Muscle of leg (tissue), 11 donors: Measurements from ENCODE around the gene C14orf39. TPM values are rescaled to one million over a fixed set of nuclear protein-coding genes. Genes with fewer than 3 reads are reported as not detected.

Experiments used
- DNase-seq: peaks from one replicate; pipeline ENCODE4 v3.0.0; 2013
- H3K27ac ChIP-seq: one replicate; pipeline ENCODE4 v1.5.1; 2013; ENCODE audit warnings: mild to moderate bottlenecking, low read length, control low read depth
- H3K27me3 ChIP-seq: one replicate; pipeline ENCODE4 v1.6.1; 2013; ENCODE audit warnings: low read length; ENCODE audit not compliant: control insufficient read depth, insufficient read depth
- H3K36me3 ChIP-seq: one replicate; pipeline ENCODE4 v1.6.1; 2013; ENCODE audit warnings: low read length; ENCODE audit not compliant: control insufficient read depth, insufficient read depth
- H3K4me1 ChIP-seq: one replicate; pipeline ENCODE4 v1.6.1; 2013; ENCODE audit warnings: low read length; ENCODE audit not compliant: control insufficient read depth, insufficient read depth
- H3K4me3 ChIP-seq: one replicate; pipeline ENCODE4 v1.5.1; 2013; ENCODE audit warnings: low read length, control low read depth
- H3K9me3 ChIP-seq: replicated peaks from 2 replicates; pipeline ENCODE4 v1.6.1; 2013; ENCODE audit warnings: low read depth, low read length; ENCODE audit not compliant: control insufficient read depth
- WGBS: methylation state at CpG from one replicate; pipeline ENCODE4 v1.1.5; 2013; ENCODE audit warnings: missing lambda C conversion rate; ENCODE audit not compliant: insufficient coverage; 5-methylcytosine and 5-hydroxymethylcytosine counted together
- polyA plus RNA-seq, 8 donors: library from polyadenylated mRNA; unstranded; fragments of 120-200 nt; gene quantifications; one replicate each; pipeline versions ENCODE4 v1.2.1 to v1.2.3, GENCODE V29; 2013; ENCODE audit warnings: inconsistent platforms in 1 of 8, low replicate concordance in 1 of 8; ENCODE audit not compliant: insufficient read length in 8 of 8, insufficient read depth in 1 of 8
- total RNA-seq: library from RNA; stranded (reverse); fragments of 120-200 nt; gene quantifications from one replicate; pipeline ENCODE4 v1.2.4, GENCODE V29; 2013

The C14orf39 gene
- total and polyA plus RNA-seq, 9 donors: 0.70 to 2.7 (median 2.3) TPM

- Histone ChIP-seq H3K27ac (no peak overlapping the region), H3K27me3 (peaks cover 91% of the 10 kb centered on the region), H3K9me3 (no peaks in the 10 kb centered on the region), H3K4me1 (peaks cover 46% of the 10 kb centered on the region), H3K36me3 (no peaks in the 10 kb centered on the region), H3K4me3 (no peak overlapping the region)
- whole genome bisulfite sequencing: 20% methylated on average over 35 of the region's 35 CpGs
- DNase-seq: peak; percentile 4
Measured at GRCh38 chr14:60510254-60510950, 24.5 kb upstream of the C14orf39 start.

DNA sequence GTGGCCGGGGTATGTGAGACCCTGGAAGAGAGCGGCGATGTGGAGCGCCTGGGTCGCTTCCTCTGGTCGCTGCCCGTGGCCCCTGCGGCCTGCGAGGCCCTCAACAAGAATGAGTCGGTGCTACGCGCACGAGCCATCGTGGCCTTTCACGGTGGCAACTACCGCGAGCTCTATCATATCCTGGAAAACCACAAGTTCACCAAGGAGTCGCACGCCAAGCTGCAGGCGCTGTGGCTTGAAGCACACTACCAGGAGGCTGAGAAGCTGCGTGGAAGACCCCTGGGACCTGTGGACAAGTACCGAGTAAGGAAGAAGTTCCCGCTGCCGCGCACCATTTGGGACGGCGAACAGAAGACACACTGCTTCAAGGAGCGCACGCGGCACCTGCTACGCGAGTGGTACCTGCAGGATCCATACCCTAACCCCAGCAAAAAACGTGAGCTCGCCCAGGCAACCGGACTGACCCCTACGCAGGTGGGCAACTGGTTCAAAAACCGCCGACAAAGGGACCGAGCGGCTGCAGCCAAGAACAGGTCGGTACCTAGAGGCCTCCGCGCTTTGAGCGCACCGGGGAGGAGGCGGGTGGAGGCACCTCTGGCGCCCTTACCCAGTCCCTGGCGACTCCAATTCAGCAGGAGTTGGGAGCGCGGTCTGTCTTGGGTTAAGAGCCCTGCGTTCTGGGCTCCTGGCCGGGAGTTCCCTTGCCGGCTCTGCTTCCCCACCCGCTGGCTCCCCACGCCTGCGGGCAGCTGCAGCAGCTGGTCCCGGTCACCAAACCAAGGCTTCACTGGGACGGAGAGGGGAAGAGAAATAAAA, 23.8 kb upstream of the C14orf39 start:
- no peak overlapping the region for H3K4me3 ChIP-seq
- WGBS: 8% methylated on average over 53 of the region's 58 CpGs
- H3K27ac ChIP-seq: no peak overlapping the region
- no peaks in the 10 kb centered on the region for H3K36me3 ChIP-seq
- H3K9me3 ChIP-seq: no peaks in the 10 kb centered on the region
- peaks cover 40% of the 10 kb centered on the region for H3K4me1 ChIP-seq
- peaks cover 85% of the 10 kb centered on the region for H3K27me3 ChIP-seq
- DNase-seq: peak; percentile 11

- peaks cover 35% of the 10 kb centered on the region for H3K4me1 ChIP-seq
- H3K4me3 ChIP-seq: peak within 1 kb of the TSS; percentile 14
- peaks cover 79% of the 10 kb centered on the region for H3K27me3 ChIP-seq
- 2% methylated on average over 47 of the region's 55 CpGs for WGBS
- H3K9me3 ChIP-seq: no peaks in the 10 kb centered on the region
- H3K36me3 ChIP-seq: no peaks in the 10 kb centered on the region
- no peak within 1 kb of the TSS for H3K27ac ChIP-seq
- peak; percentile 37 for DNase-seq
Measured at GRCh38 chr14:60508707-60509437, 23.0 kb upstream of the C14orf39 start, which contains the start of gene SIX6. TSS of gene SIX6 (plus strand) at chr14:60509146. CDS start at chr14:60509399, 253 bp downstream.

- no peak overlapping the region for H3K27ac ChIP-seq
- H3K4me1 ChIP-seq: peaks cover 35% of the 10 kb centered on the region
- DNase-seq: no peak
- no peaks in the 10 kb centered on the region for H3K9me3 ChIP-seq
- H3K4me3 ChIP-seq: no peak overlapping the region
- WGBS: no CpG with 5 or more reads among the region's 5 CpGs
- peaks cover 79% of the 10 kb centered on the region for H3K27me3 ChIP-seq
- no peaks in the 10 kb centered on the region for H3K36me3 ChIP-seq
Measured at GRCh38 chr14:60508363-60508706, 22.5 kb upstream of the C14orf39 start.

- DNase-seq: peak; percentile 14
- H3K27ac ChIP-seq: no peak overlapping the region
- no peaks in the 10 kb centered on the region for H3K36me3 ChIP-seq
- 8% methylated on average over 27 of the region's 48 CpGs for WGBS
- no peak overlapping the region for H3K4me3 ChIP-seq
- peaks cover 76% of the 10 kb centered on the region for H3K27me3 ChIP-seq
- peaks cover 35% of the 10 kb centered on the region for H3K4me1 ChIP-seq
- H3K9me3 ChIP-seq: no peaks in the 10 kb centered on the region
Measured at GRCh38 chr14:60506985-60507829, 21.3 kb upstream of the C14orf39 start.

- Histone ChIP-seq H3K4me1 (peaks cover 35% of the 10 kb centered on the region), H3K27ac (no peak overlapping the region), H3K36me3 (no peaks in the 10 kb centered on the region), H3K9me3 (no peaks in the 10 kb centered on the region), H3K4me3 (no peak overlapping the region), H3K27me3 (peaks cover 69% of the 10 kb centered on the region)
- 11% methylated on average over 11 of the region's 17 CpGs for WGBS
- DNase-seq: no peak
Measured at GRCh38 chr14:60506462-60506984, 20.7 kb upstream of the C14orf39 start.

GRCh38 chr14:60506010-60506409, 20.1 kb upstream of the C14orf39 start:
- H3K9me3 ChIP-seq: no peaks in the 10 kb centered on the region
- H3K27me3 ChIP-seq: peaks cover 68% of the 10 kb centered on the region
- WGBS: 8% methylated on average over 2 of the region's 7 CpGs
- H3K36me3 ChIP-seq: no peaks in the 10 kb centered on the region
- no peak overlapping the region for H3K4me3 ChIP-seq
- no peak for DNase-seq
- no peak overlapping the region for H3K27ac ChIP-seq
- H3K4me1 ChIP-seq: peaks cover 31% of the 10 kb centered on the region

DNA sequence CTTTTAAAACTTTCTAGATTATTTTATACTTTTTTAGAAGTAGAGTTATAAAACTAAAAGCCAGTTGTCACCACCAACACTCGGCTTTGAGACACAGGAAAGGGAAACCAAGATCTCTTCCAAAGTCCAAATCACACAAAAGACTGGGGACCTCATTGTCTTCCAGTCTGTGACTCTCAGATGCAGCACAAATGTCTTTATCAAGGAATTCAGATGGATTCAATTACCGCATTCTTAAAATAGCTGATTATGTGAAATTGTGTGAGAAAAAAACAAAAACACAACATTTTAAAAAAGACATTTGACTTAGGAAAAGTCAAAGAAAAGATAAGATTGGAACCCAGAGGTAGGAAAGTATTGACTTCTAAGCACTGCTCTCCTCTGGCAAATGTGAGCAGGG, 19.6 kb upstream of the C14orf39 start:
- WGBS: no CpG with 5 or more reads among the region's 2 CpGs
- DNase-seq: no peak
- Histone ChIP-seq H3K27ac (no peak overlapping the region), H3K4me3 (no peak overlapping the region), H3K4me1 (peaks cover 25% of the 10 kb centered on the region), H3K27me3 (peaks cover 63% of the 10 kb centered on the region), H3K36me3 (no peaks in the 10 kb centered on the region), H3K9me3 (no peaks in the 10 kb centered on the region)

GRCh38 chr14:60502541-60502940, 16.7 kb upstream of the C14orf39 start:
- Histone ChIP-seq H3K9me3 (no peaks in the 10 kb centered on the region), H3K27ac (no peak overlapping the region), H3K36me3 (no peaks in the 10 kb centered on the region), H3K4me1 (peaks cover 4% of the 10 kb centered on the region), H3K4me3 (no peak overlapping the region), H3K27me3 (peaks cover 34% of the 10 kb centered on the region)
- peak; percentile 90 for DNase-seq
